ENCODE data around the gene ADAP1. TPM values are rescaled to one million over a fixed set of nuclear protein-coding genes. Genes with fewer than 3 reads are reported as not detected.

ADAP1 gene
- total RNA-seq, 1 experiment from 2014 or later: 3.1 TPM

DNA sequence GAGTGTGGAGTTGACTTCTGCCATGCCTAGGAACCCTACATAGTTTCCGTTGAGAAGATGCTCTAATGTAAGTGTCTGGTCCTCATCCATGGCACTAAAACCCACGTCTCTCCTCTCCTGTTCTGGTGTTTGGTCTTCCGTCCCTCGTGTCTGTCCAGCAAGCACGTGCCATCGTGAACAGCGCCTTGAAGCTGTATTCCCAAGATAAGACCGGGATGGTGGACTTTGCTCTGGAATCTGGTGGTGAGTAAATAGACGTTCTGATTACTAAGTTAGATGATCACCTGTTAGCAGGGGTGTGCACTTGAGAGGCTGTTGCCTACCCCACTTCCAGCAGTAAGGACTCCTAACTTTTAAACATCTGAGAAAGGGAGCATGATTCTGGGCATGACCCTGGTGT lies 93.3 kb downstream of the ADAP1 start:
- CTCF ChIA-PET: no interaction called here
- H3K4me1 ChIP-seq (ENCODE audit: control insufficient read depth, insufficient read depth, low read length): no peaks in the 10 kb centered on the region
- no peak for DNase-seq (ENCODE audit: low read depth, low spot score)
- no peaks in the 10 kb centered on the region for H3K27me3 ChIP-seq (ENCODE audit: control insufficient read depth, insufficient read depth, low read length)
- POLR2A ChIA-PET: no interaction called here
- TF ChIP-seq POLR2AphosphoS5 (IDR thresholded peaks at IDR 0.05; ENCODE audit: low read depth, low read length): no peak
- H3K27ac ChIP-seq (ENCODE audit: low read length): no peak overlapping the region
- no peak for ATAC-seq
- no peaks in the 10 kb centered on the region for H3K9me3 ChIP-seq (ENCODE audit: control insufficient read depth, insufficient read depth, low read depth, low read length)
- peaks cover 19% of the 10 kb centered on the region for H3K36me3 ChIP-seq (ENCODE audit: control insufficient read depth, insufficient read depth, low read length)
- H3K4me3 ChIP-seq (ENCODE audit: low read depth in 2 of 2, low read length in 2 of 2): no peak overlapping the region
- no TSS peak for BruUV-seq (replicated peaks)
- in situ Hi-C loops (cut with HindIII; ENCODE audit: low pct_unique_long_range_greater_than_20kb, low sequenced_read_pairs): no loop called here
- intact Hi-C loops (cut with micrococcal nuclease; ENCODE audit: unreplicated experiment): no loop called here

DNA sequence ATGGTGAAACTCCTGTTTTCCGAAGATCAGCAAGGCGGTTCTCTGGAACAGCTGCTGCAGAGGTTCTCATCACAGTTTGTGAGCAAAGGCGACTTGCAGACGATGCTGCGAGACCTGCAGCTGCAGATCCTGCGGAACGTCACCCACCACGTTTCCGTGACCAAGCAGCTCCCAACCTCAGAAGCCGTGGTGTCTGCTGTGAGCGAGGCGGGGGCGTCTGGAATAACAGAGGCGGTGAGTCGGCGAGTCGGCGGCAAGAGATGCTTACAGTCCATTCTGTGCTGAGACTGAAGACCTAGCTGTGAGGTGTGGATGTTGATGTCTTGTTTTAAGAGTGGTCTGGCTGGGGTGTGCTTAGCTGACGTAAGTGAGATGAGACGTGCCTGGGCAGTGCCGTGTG lies 94.3 kb downstream of the ADAP1 start:
- DNase-seq (ENCODE audit: low read depth, low spot score): no peak
- no TSS peak for BruUV-seq (replicated peaks)
- Histone ChIP-seq H3K9me3 (ENCODE audit: control insufficient read depth, insufficient read depth, low read depth, low read length) (no peaks in the 10 kb centered on the region), H3K4me3 (ENCODE audit: low read depth in 2 of 2, low read length in 2 of 2) (no peak overlapping the region), H3K27ac (ENCODE audit: low read length) (no peak overlapping the region), H3K4me1 (ENCODE audit: control insufficient read depth, insufficient read depth, low read length) (no peaks in the 10 kb centered on the region), H3K27me3 (ENCODE audit: control insufficient read depth, insufficient read depth, low read length) (no peaks in the 10 kb centered on the region), H3K36me3 (ENCODE audit: control insufficient read depth, insufficient read depth, low read length) (peaks cover 22% of the 10 kb centered on the region)
- ATAC-seq: no peak
- CTCF ChIA-PET: no interaction called here
- intact Hi-C loops (cut with micrococcal nuclease; ENCODE audit: unreplicated experiment): no loop called here
- POLR2A ChIA-PET: interaction anchor here (0.6 kb wide), 1 partner anchor 187 kb away, joined by 5 read pairs; no protein-coding TSS in a partner anchor
- in situ Hi-C loops (cut with HindIII; ENCODE audit: low pct_unique_long_range_greater_than_20kb, low sequenced_read_pairs): no loop called here
- TF ChIP-seq SIN3A (IDR thresholded peaks at IDR 0.05; ENCODE audit: borderline replicate concordance, insufficient read depth, low read depth, low read length): no peak
- TF ChIP-seq TCF7L2 (IDR thresholded peaks at IDR 0.05; ENCODE audit: low read depth, low read length): no peak
- no peak for TF ChIP-seq POLR2AphosphoS5 (IDR thresholded peaks at IDR 0.05; ENCODE audit: low read depth, low read length)
- TF ChIP-seq, protein P1, sequence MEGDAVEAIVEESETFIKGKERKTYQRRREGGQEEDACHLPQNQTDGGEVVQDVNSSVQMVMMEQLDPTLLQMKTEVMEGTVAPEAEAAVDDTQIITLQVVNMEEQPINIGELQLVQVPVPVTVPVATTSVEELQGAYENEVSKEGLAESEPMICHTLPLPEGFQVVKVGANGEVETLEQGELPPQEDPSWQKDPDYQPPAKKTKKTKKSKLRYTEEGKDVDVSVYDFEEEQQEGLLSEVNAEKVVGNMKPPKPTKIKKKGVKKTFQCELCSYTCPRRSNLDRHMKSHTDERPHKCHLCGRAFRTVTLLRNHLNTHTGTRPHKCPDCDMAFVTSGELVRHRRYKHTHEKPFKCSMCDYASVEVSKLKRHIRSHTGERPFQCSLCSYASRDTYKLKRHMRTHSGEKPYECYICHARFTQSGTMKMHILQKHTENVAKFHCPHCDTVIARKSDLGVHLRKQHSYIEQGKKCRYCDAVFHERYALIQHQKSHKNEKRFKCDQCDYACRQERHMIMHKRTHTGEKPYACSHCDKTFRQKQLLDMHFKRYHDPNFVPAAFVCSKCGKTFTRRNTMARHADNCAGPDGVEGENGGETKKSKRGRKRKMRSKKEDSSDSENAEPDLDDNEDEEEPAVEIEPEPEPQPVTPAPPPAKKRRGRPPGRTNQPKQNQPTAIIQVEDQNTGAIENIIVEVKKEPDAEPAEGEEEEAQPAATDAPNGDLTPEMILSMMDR (IDR thresholded peaks at IDR 0.05): no peak

DNA sequence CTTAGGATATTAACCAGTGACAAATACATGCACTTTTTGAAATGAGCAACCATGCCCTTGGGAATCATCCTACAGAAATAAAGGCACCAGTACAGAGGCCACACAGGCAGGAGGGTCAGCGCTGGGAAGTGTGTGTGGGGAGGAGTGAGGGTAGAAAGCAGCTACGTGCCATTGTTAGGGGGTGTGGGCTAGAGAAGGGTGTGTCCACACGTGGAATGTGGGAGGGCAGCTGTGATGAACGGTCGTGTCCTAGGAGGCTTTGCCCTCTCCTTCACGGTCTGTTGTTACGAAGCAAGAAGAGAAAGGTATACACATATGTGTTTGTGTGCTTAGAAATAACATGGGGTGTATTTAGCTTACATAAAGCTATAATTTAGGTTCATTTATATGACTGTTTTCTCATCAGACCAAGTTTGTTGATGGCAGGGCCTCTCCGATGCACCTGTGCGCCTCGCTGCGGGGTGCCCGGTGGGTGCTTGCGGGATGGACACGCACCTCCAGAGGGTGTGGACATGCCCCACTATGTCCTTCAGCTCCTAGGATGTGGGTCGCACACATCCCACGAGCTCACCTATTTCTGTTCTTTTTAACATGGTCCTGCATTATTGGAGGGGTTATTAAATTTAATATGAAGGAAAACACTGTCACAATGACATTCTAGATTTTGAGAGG lies 95.0 kb downstream of the ADAP1 start:
- in situ Hi-C loops (cut with HindIII; ENCODE audit: low pct_unique_long_range_greater_than_20kb, low sequenced_read_pairs): no loop called here
- Histone ChIP-seq H3K4me1 (ENCODE audit: control insufficient read depth, insufficient read depth, low read length) (no peaks in the 10 kb centered on the region), H3K9me3 (ENCODE audit: control insufficient read depth, insufficient read depth, low read depth, low read length) (no peaks in the 10 kb centered on the region), H3K27ac (ENCODE audit: low read length) (no peak overlapping the region), H3K27me3 (ENCODE audit: control insufficient read depth, insufficient read depth, low read length) (no peaks in the 10 kb centered on the region), H3K4me3 (ENCODE audit: low read depth in 2 of 2, low read length in 2 of 2) (no peak overlapping the region), H3K36me3 (ENCODE audit: control insufficient read depth, insufficient read depth, low read length) (peaks cover 22% of the 10 kb centered on the region)
- intact Hi-C loops (cut with micrococcal nuclease; ENCODE audit: unreplicated experiment): no loop called here
- no peak for ATAC-seq
- TF ChIP-seq, protein P2, sequence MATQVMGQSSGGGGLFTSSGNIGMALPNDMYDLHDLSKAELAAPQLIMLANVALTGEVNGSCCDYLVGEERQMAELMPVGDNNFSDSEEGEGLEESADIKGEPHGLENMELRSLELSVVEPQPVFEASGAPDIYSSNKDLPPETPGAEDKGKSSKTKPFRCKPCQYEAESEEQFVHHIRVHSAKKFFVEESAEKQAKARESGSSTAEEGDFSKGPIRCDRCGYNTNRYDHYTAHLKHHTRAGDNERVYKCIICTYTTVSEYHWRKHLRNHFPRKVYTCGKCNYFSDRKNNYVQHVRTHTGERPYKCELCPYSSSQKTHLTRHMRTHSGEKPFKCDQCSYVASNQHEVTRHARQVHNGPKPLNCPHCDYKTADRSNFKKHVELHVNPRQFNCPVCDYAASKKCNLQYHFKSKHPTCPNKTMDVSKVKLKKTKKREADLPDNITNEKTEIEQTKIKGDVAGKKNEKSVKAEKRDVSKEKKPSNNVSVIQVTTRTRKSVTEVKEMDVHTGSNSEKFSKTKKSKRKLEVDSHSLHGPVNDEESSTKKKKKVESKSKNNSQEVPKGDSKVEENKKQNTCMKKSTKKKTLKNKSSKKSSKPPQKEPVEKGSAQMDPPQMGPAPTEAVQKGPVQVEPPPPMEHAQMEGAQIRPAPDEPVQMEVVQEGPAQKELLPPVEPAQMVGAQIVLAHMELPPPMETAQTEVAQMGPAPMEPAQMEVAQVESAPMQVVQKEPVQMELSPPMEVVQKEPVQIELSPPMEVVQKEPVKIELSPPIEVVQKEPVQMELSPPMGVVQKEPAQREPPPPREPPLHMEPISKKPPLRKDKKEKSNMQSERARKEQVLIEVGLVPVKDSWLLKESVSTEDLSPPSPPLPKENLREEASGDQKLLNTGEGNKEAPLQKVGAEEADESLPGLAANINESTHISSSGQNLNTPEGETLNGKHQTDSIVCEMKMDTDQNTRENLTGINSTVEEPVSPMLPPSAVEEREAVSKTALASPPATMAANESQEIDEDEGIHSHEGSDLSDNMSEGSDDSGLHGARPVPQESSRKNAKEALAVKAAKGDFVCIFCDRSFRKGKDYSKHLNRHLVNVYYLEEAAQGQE (IDR thresholded peaks at IDR 0.05; ENCODE audit: insufficient read depth in 1 of 2, low read depth in 2 of 2, low read length in 1 of 2): no peak
- TF ChIP-seq, protein P1 (IDR thresholded peaks at IDR 0.05): no peak
- TF ChIP-seq POLR2AphosphoS5 (IDR thresholded peaks at IDR 0.05; ENCODE audit: low read depth, low read length) (no peak), SIN3A (IDR thresholded peaks at IDR 0.05; ENCODE audit: borderline replicate concordance, insufficient read depth, low read depth, low read length) (no peak), TCF7L2 (IDR thresholded peaks at IDR 0.05; ENCODE audit: low read depth, low read length) (no peak)
- no peak for DNase-seq (ENCODE audit: low read depth, low spot score)
- ChIA-PET CTCF (no interaction called here), POLR2A (no interaction called here)
- no TSS peak for BruUV-seq (replicated peaks)
